ENCODE results near the gene ESAM. TPM values are rescaled to one million over a fixed set of nuclear protein-coding genes. Genes with fewer than 3 reads are reported as not detected.

ESAM gene
- total and polyA plus RNA-seq, 3 experiments from 2014 or later = 0.35 to 0.77 TPM; not detected in 1

DNA sequence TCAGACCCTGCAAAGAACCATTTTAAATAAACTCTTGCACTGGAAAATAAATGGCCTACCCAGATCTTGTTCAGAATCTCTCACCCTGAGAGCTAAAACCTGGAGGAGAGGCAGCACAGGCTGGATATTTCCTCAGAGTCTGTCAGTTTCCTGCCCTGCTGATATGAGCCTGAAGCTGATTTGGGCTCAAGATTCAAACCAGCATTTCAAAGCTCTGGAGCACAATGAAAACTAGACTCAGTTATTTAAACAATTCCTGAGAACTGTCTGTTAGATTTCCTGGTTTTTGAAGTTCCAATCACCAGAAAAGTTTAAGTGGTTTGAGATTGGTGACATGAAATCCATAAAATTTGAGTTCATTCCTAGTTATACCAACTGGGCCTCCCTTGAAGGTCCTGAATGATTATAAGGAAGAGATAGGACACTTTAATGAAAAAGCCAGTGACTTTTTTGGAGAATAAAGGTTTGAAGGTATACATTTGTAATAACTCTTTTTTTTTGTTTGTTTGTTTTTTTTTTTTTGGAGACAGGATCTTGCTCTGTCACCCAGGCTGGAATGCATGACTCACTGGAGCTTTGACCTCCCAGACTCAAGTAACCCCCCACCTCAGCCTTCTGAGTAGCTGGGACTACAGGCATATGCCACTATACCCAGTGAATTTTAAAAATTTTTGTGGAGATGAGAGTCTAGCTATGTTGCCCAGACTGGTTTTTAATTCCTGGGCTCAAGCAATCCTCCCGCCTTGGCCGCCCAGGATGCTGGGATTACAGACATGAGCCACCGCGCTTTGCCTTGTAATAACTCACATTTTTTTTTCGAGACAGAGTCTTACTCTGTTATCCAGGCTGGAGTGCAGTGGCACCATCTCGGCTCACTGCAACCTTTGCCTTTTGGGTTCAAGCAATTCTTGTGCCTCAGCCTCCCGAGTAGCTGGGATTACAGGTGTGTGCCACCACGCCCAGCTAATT lies 8.0 kb upstream of the ESAM start:
- no peaks in the 10 kb centered on the region for H3K27me3 Mint-ChIP-seq
- no peaks in the 10 kb centered on the region for H3K9me3 Mint-ChIP-seq

DNA sequence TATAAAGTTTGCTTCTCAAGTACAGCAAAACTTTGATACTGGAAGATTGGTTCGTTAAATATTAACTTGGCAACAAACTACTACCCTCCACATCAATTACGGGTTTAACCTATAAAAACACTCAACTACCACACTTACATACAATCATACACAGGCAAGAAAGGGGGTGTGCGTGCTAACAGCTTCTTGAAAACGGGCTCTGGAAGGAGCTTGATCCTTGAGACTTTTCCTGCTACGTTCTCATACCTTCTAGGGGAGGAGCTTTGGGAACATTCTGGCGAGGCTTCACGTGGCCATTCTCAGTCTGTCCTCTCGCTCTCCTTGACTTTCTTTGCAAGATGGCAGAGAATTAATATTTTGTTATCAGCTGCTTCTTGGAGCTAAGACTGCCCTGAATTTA lies 6.8 kb upstream of the ESAM start:
- no peak for DNase-seq
- Histone ChIP-seq H3K9me3 (ENCODE audit: low read length) (no peaks in the 10 kb centered on the region), H3K27me3 (ENCODE audit: insufficient read depth, low read length, poor library complexity, severe bottlenecking) (no peaks in the 10 kb centered on the region), H3K27ac (ENCODE audit: low read depth, low read length) (no peak overlapping the region), H3K4me1 (ENCODE audit: insufficient read depth, low read length) (no peaks in the 10 kb centered on the region), H3K4me3 (ENCODE audit: low read length) (no peak overlapping the region), H3K36me3 (ENCODE audit: insufficient read depth, low read length) (peaks cover 6% of the 10 kb centered on the region)
- ChIA-PET CTCF (interaction anchor here (1.0 to 1.6 kb wide), 5 partner anchors 10 to 100 kb away, joined by 3 read pairs; no protein-coding TSS in a partner anchor), POLR2A (interaction anchor here (0.6 kb wide), 1 partner anchor 95 kb away, joined by 3 read pairs; the partner anchor contains the start of gene SPA17)
- Mint-ChIP-seq H3K4me1 (no peaks in the 10 kb centered on the region), H3K36me3 (peaks cover 8 to 58% (median 13%) of the 10 kb centered on the region in 3 donors), H3K27me3 (no peaks in the 10 kb centered on the region), H3K27ac (no peak overlapping the region), H3K4me3 (no peak overlapping the region), H3K9me3 (no peaks in the 10 kb centered on the region)

More for the DNA sequence above, 8.0 kb upstream of the ESAM start:
- no peak overlapping the region for H3K27ac Mint-ChIP-seq
- H3K27me3 ChIP-seq (ENCODE audit: insufficient read depth, low read length, poor library complexity, severe bottlenecking) = no peaks in the 10 kb centered on the region
- H3K4me3 Mint-ChIP-seq = no peak overlapping the region
- H3K27ac ChIP-seq (ENCODE audit: low read depth, low read length) = no peak overlapping the region
- ChIA-PET CTCF (interaction anchor here (0.9 to 1.6 kb wide), 4 partner anchors 9 to 23 kb away, joined by 3 to 4 read pairs (median 4); no protein-coding TSS in a partner anchor), POLR2A (no interaction called here)
- H3K4me3 ChIP-seq (ENCODE audit: low read length) = no peak overlapping the region
- H3K36me3 ChIP-seq (ENCODE audit: insufficient read depth, low read length) = peaks cover 6% of the 10 kb centered on the region
- H3K9me3 ChIP-seq (ENCODE audit: low read length) = no peaks in the 10 kb centered on the region
- no peaks in the 10 kb centered on the region for H3K4me1 Mint-ChIP-seq
- no peak for DNase-seq
- peaks cover 8 to 64% (median 16%) of the 10 kb centered on the region in 3 donors for H3K36me3 Mint-ChIP-seq
- no peaks in the 10 kb centered on the region for H3K4me1 ChIP-seq (ENCODE audit: insufficient read depth, low read length)

DNA sequence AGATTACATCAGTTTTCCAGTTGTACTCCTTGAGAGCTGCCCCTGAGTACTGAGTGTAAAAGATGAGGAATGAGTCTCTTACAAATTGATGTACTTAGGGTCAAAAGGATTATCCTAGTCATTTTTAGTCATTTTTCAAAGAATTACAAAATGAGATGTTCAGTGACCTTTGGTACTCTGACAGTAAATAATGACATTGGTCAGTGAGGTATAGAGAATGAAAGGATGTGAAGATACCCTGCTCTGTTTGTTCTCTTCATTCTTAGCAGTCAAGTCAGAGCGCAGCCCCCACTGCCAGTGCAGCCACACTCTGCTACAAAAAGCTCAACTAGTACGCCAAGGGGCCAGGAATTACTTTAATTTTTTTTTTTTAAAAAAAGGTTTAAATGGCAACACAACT lies 4.1 kb upstream of the ESAM start:
- Histone ChIP-seq H3K36me3 (ENCODE audit: insufficient read depth, low read length) (peaks cover 3% of the 10 kb centered on the region), H3K9me3 (ENCODE audit: low read length) (no peaks in the 10 kb centered on the region), H3K4me1 (ENCODE audit: insufficient read depth, low read length) (peaks cover 8% of the 10 kb centered on the region), H3K27me3 (ENCODE audit: insufficient read depth, low read length, poor library complexity, severe bottlenecking) (peaks cover 9% of the 10 kb centered on the region), H3K4me3 (ENCODE audit: low read length) (no peak overlapping the region), H3K27ac (ENCODE audit: low read depth, low read length) (no peak overlapping the region)
- CTCF ChIA-PET = interaction anchor here (0.7 to 7.1 kb wide), 8 partner anchors 8 to 96 kb away, joined by 3 to 90 read pairs (median 6); partner anchors contain the start of genes MSANTD2 and NRGN
- Mint-ChIP-seq H3K9me3 (no peaks in the 10 kb centered on the region), H3K27ac (no peak overlapping the region), H3K27me3 (peaks cover 2 to 9% of the 10 kb centered on the region in 2 donors), H3K36me3 (peaks cover 0 to 40% (median 7%) of the 10 kb centered on the region in 3 donors), H3K4me1 (peaks cover 5 to 14% (median 7%) of the 10 kb centered on the region in 3 donors), H3K4me3 (no peak overlapping the region)
- POLR2A ChIA-PET = no interaction called here
- DNase-seq = no peak

DNA sequence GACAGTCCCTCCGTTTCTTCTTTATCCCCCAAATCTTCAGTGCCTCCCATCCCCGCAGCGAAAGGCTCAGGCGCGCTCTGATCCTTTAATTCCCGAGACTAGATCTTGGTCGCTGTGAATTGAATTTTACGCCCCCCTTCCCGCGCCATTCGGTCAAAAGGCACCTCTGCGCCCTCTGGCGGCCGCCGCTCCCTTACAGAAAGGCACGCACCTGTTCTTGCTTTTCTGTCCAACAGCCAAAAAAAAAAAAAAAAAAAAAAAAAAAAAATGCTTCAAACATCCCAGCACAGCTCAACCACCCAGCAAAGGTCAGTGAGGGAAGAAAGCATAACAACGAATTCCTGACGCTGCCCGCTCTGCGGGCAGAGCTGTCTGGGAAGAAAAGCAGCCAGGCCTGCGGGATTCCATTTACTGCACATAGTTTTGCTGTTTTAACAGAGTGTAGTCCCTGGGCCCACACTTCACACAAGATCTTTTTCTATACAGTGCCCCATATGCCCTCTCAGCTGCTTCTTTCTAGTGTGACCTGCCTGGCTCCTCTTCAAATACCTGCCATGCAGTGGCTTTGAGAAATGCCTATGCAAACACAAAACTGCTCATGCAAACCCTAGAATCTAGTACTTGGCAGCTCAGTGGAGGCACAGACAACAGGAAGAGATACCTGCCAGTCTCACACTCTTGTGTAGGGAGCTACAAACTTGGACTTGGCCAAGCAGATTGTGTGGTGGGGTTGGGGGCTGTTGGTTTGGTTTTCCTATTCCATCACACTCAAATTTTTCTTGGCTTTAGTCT lies 1.3 kb upstream of the ESAM start:
- Mint-ChIP-seq H3K36me3 (peaks cover 0 to 20% (median 2%) of the 10 kb centered on the region in 3 donors), H3K4me1 (peaks cover 11 to 37% (median 15%) of the 10 kb centered on the region in 3 donors), H3K27me3 (peaks cover 17 to 36% of the 10 kb centered on the region in 2 donors), H3K27ac (peak overlapping the region in 7 of 8 donors; percentile 0 to 91 (median 76)), H3K9me3 (no peaks in the 10 kb centered on the region), H3K4me3 (peak overlapping the region; percentile 85 to 97 (median 91))
- Histone ChIP-seq H3K9me3 (ENCODE audit: low read length) (no peaks in the 10 kb centered on the region), H3K36me3 (ENCODE audit: insufficient read depth, low read length) (no peaks in the 10 kb centered on the region), H3K27ac (ENCODE audit: low read depth, low read length) (no peak overlapping the region), H3K27me3 (ENCODE audit: insufficient read depth, low read length, poor library complexity, severe bottlenecking) (peaks cover 36% of the 10 kb centered on the region), H3K4me3 (ENCODE audit: low read length) (peak overlapping the region; percentile 68), H3K4me1 (ENCODE audit: insufficient read depth, low read length) (peaks cover 27% of the 10 kb centered on the region)
- ChIA-PET POLR2A (interaction anchor here (0.6 to 1.8 kb wide), 5 partner anchors 17 to 191 kb away, joined by 4 to 18 read pairs (median 4); partner anchors contain the start of genes CCDC15, SIAE and SPA17), CTCF (interaction anchor here (0.6 to 7.1 kb wide), 31 partner anchors 9 to 138 kb away, joined by 3 to 90 read pairs (median 5); partner anchors contain the start of genes MSANTD2, NRGN, SIAE and SPA17)
- DNase-seq = peak; percentile 75 to 88 (median 80)

DNA sequence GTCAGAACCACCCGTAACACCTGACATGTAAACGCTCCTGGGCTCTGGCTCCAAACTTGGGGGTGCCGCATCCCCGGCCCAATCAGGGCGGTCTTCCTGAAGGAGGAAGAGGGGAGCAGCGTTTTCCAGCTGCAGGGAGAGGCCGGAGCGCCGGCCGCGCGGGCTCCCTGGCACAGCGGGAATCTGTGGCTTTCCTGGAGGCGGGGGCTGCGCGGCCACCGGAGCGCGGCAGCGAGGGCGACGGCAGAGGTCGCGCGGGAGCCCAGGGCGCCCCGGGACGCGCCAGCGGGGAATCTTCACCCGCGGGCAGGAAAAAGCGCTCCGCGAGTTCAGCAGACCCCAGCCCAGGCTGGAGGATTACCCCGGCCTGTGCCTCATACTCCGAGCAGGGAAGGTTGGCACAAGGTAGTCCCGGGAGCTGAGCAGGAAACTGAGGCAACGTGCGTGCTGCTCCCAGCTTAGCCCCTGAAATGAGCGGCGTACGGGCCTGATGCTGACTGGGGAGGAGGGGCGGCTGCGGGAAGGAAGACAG lies 600 bp upstream of the ESAM start:
- peak overlapping the region; percentile 24 for H3K27ac ChIP-seq (ENCODE audit: low read depth, low read length)
- H3K4me1 Mint-ChIP-seq = peaks cover 14 to 40% (median 17%) of the 10 kb centered on the region in 3 donors
- peaks cover 42% of the 10 kb centered on the region for H3K27me3 ChIP-seq (ENCODE audit: insufficient read depth, low read length, poor library complexity, severe bottlenecking)
- H3K4me1 ChIP-seq (ENCODE audit: insufficient read depth, low read length) = peaks cover 31% of the 10 kb centered on the region
- ChIA-PET POLR2A (interaction anchor here (0.8 to 1.8 kb wide), 3 partner anchors 16 to 89 kb away, joined by 4 to 18 read pairs (median 4); partner anchors contain the start of genes SIAE and SPA17), CTCF (interaction anchor here (0.6 to 7.1 kb wide), 23 partner anchors 9 to 123 kb away, joined by 3 to 90 read pairs (median 6); partner anchors contain the start of genes MSANTD2, NRGN, SIAE and SPA17)
- H3K36me3 ChIP-seq (ENCODE audit: insufficient read depth, low read length) = no peaks in the 10 kb centered on the region
- H3K4me3 ChIP-seq (ENCODE audit: low read length) = peak overlapping the region; percentile 68
- DNase-seq = no peak
- H3K4me3 Mint-ChIP-seq = peak overlapping the region; percentile 85 to 97 (median 91)
- H3K27me3 Mint-ChIP-seq = peaks cover 21 to 43% of the 10 kb centered on the region in 2 donors
- H3K36me3 Mint-ChIP-seq = peaks cover 0 to 15% (median 2%) of the 10 kb centered on the region in 3 donors
- H3K9me3 ChIP-seq (ENCODE audit: low read length) = no peaks in the 10 kb centered on the region
- no peaks in the 10 kb centered on the region for H3K9me3 Mint-ChIP-seq
- peak overlapping the region in 4 of 8 donors; percentile 0 to 89 (median 68) for H3K27ac Mint-ChIP-seq

DNA sequence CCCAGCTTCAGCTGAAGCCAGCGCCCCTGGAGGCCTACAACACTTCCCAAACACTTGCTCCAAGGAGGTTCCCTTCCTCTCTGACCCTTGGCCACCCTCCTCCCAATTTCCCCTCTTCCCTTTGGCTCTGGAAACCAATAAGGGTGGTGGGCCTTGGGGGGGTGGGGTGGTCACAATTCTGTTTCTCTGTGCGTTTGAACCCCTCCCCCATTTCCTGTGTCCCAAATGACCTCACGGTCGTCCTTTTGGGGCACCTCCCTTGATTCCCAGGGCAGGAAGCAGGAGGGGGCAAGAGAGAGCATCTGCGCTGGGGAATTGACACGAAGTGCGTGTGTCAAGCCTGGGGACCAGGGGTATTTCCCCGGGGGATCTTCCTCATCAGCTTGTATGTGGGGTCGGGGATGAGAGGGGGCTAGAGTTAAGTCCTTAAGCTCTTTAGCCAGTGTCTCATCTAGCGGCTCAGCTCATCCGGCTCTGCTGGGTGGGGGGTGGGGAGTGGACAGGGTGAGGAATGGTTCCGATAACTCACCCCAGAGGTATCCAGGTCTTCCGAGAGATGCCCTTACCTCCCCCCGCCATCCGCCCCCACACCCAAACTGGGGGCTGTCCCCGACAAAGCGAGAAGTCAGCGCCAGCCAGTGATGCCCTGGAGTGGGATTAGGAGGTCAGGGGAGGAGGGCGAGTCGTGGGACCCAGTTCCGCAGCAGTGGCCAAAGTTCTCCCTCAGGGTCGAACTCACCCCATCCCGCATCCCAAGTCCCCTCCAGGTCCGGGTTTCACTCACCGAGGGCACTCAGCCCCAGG lies 587 bp downstream of the ESAM start:
- Histone ChIP-seq H3K36me3 (ENCODE audit: insufficient read depth, low read length) (no peaks in the 10 kb centered on the region), H3K27ac (ENCODE audit: low read depth, low read length) (no peak overlapping the region), H3K9me3 (ENCODE audit: low read length) (no peaks in the 10 kb centered on the region), H3K27me3 (ENCODE audit: insufficient read depth, low read length, poor library complexity, severe bottlenecking) (peaks cover 44% of the 10 kb centered on the region), H3K4me1 (ENCODE audit: insufficient read depth, low read length) (peaks cover 31% of the 10 kb centered on the region), H3K4me3 (ENCODE audit: low read length) (peak overlapping the region; percentile 50)
- peaks cover 33 to 54% of the 10 kb centered on the region in 2 donors for H3K27me3 Mint-ChIP-seq
- ChIA-PET POLR2A (interaction anchor here (1.6 kb wide), 1 partner anchor 88 kb away, joined by 4 read pairs; the partner anchor contains the start of genes SIAE and SPA17), CTCF (interaction anchor here (0.6 to 7.1 kb wide), 12 partner anchors 8 to 398 kb away, joined by 3 to 90 read pairs (median 7); partner anchors contain the start of genes NRGN, SPA17 and VSIG2)
- peak overlapping the region in 2 of 8 donors; percentile 29 to 58 for H3K27ac Mint-ChIP-seq
- H3K4me1 Mint-ChIP-seq = peaks cover 14 to 40% (median 17%) of the 10 kb centered on the region in 3 donors
- peaks cover 0 to 7% (median 2%) of the 10 kb centered on the region in 3 donors for H3K36me3 Mint-ChIP-seq
- no peak for DNase-seq
- H3K9me3 Mint-ChIP-seq = no peaks in the 10 kb centered on the region
- H3K4me3 Mint-ChIP-seq = peak overlapping the region; percentile 52 to 96 (median 66)
